HG02678 (cell line): ENCODE measurements around the gene FGGY.
"Not testable (repeated sequence)": the region's sequence is repeated elsewhere in the genome, so short reads cannot be mapped to it uniquely, and the experiment has no call there.

ENCODE experiments used
- ATAC-seq: cut with Tn5 transposase; IDR thresholded peaks from one replicate; pipeline ENCODE4 v1.9.1; 2021; ENCODE audit warnings: mild to moderate bottlenecking, moderate library complexity; ENCODE audit not compliant: unreplicated experiment

FGGY gene

DNA sequence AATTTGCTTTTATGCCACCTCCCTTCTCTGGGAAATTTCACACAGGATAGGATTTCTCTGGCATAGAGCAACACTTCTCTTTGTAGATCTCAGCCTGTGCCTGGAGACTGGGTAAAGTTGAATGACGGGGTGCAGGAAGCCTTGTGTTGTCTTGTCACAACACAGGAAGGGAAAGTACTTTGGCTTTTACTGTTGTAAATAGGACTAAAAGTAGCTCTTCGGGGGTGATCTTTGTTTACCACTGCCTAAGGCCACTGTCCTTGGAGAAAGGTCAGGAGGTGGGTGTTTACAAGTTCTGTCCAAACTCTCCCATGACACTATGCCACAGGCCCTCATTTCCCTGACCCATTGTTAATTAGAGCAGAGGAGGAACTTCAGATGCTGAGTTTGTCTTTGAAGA lies 139.7 kb downstream of the FGGY start:
- no peak for ATAC-seq

- no peak for ATAC-seq
These were observed 141.2 kb downstream of the FGGY start for GRCh38 chr1:59438058-59438560.

GRCh38 chr1:59442492-59442891 lies 145.6 kb downstream of the FGGY start:
- no peak for ATAC-seq

DNA sequence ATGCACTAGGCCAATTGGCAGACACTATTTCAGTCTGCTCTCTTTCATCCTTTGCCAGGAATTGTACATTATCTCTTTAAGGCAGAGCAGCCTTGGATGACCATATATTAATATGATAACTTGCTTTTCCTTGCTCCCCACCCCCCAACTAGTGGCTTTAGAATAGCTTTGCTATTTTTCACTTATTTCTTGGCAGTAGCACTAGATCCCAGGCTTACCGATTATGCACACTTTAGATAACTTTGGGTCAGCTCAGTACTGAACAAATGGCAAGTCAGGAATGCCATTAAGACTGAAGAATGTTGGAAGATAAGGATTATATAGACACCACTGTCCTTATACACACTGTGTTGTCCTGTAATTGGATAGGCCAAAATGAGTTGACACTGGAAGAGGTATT lies 146.4 kb downstream of the FGGY start:
- ATAC-seq = no peak

- no peak for ATAC-seq
These were observed 147.6 kb downstream of the FGGY start for GRCh38 chr1:59444520-59444919.

GRCh38 chr1:59445040-59445439 lies 148.1 kb downstream of the FGGY start:
- no peak for ATAC-seq

DNA sequence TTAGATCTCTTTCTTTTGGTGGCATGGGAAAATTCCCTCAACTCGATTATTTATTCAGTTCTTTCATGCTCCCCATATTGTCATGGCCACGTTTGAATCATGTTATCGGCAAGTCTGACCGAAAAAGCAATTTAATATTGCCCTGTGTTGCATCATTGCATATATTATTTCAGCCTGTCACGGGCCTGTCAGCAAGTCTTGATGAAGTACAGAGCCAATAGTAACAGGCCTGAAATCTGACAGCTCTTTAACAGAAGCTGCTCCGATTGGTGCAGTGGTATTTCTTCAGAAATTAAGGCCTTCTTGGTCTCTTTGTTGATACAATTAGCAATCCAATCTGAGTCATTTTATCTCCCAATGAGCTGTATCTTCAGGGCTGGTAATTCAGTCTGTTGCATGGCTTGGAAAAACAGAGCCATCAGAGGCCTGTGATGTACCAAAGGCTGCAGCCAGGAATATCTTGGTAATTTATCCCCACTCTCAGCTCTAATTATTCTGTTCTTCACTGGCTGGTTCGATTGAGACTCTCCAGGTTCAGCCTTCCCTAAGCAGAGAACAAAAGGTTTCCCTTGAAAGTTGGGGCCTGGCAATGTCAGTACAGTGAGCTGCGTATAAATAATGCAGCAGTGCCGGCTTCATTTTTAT lies 149.5 kb downstream of the FGGY start:
- ATAC-seq = no peak

GRCh38 chr1:59452026-59452425 lies 155.1 kb downstream of the FGGY start:
- ATAC-seq = no peak

GRCh38 chr1:59452559-59452958 lies 155.7 kb downstream of the FGGY start:
- no peak for ATAC-seq

DNA sequence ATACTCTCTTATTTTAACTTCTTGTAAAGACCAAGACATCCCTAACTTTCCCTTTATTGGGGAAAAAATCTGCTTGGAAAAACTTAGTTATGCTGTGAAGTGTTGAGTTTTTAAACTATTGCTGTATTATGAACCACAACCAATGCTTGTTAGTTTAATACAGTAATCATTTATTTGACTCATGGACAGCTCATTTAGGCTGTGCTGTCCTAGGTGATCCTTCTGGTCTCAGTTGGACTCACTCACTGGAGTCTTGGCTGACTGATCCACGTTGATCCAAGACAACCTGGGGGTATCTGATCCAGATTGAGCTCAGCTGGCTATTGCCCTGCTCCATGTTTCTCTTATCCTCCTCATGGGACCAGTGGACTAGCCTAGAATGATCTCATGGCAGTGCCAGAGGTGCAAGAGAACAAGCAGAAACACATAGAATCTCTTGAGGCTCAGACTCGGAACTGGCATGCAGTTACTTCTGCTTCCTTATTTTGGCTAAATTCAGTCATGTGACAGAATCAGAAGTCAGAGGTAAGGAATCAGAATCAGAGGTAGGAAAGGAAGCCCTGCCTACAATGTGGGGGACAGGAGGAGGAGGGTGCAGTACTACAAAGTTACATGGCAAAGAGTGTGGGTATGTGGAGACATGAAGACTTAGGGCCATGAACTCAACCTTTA lies 156.5 kb downstream of the FGGY start:
- no peak for ATAC-seq

DNA sequence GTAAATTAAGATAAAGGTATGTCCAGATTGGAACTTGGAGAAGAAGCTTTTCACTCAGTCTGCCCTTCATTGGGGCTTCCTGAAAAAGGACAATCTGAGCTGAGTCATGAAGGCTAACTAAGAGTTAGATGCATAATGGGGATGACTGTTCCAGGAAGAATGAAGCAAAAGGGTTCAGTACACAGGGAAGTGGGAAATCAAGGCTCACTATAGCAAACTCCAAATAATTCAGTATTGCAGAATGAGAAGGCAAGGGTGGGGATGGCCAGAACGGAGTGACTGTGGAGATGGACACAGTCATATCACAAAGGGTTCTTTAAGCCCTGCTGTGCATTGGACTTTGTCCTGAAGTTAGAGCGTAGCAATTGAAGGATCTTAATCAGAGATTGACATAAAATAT lies 158.3 kb downstream of the FGGY start:
- ATAC-seq = no peak

DNA sequence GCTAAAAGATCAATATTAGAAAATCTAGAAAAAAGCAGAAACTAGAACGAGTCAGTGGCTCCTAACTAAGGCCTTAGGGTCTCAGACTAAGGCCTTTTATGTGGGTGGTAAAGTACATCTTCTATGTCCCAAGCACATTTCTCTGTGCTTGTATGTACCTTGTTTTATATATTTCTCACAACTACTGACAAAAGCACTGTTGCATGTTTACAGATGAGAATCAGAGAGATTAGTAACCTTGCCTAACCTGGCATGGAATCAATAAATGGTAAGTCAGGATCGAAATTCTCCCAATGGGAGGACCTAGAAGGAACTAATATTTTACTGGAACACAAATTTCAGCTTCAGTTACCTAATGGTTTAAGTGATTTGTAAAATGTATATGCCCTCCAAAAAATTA lies 160.9 kb downstream of the FGGY start:
- ATAC-seq = no peak

- no peak for ATAC-seq
These were observed 162.0 kb downstream of the FGGY start for GRCh38 chr1:59458884-59459283.

DNA sequence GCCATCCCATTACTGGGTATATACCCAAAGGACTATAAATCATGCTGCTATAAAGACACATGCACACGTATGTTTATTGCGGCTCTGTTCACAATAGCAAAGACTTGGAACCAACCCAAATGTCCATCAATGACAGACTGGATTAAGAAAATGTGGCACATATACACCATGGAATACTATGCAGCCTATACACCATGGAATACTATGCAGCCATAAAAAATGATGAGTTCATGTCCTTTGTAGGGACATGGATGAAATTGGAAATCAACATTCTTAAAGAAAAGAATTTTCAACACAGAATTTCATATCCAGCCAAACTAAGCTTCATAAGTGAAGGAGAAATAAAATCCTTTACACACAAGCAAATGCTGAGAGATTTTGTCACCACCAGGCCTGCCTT lies 166.0 kb downstream of the FGGY start:
- not testable (repeated sequence) for ATAC-seq

- not testable (repeated sequence) for ATAC-seq
These were observed 168.6 kb downstream of the FGGY start for GRCh38 chr1:59465478-59465877.

- no peak for ATAC-seq
These were observed 172.0 kb downstream of the FGGY start for GRCh38 chr1:59468828-59469428.

DNA sequence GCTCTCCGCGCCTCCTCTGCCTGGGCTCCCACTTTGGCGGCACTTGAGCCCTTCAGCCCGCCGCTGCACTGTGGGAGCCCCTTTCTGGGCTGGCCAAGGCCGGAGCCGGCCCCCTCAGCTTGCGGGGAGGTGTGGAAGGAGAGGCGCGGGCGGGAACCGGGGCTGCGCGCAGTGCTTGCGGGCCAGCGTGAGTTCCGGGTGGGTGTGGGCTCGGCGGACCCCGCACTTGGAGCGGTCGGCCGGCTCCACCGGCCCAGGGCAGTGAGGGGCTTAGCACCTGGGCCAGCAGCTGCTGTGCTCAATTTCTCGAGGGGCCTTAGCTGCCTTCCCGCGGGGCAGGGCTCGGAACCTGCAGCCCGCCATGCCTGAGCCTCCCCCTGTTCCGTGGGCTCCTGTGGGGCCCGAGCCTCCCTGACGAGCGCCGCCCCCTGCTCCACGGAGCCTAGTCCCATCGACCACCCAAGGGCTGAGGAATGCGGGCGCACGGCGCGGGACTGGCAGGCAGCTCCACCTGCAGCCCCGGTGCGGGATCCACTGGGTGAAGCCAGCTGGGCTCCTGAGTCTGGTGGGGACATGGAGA lies 175.2 kb downstream of the FGGY start:
- ATAC-seq = not testable (repeated sequence)

DNA sequence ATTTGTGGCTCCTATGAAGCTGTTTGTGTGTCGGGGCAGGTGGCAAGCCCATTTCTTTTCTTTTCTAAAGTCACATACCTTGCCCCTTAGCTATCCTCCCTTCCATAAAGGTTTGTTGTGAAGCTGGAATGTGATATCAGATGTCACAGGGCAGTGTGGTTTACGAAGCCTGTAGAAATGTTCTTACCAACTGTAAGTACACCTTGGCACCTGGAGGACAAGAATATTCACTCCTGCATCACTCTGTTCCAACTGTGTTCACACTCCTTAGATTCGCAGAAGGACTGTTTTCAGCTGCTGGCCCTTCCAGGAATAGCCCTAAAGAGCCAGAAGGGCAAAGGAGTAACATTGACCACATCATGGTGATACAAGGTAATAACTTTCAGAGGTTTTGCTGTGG lies 176.9 kb downstream of the FGGY start:
- no peak for ATAC-seq

DNA sequence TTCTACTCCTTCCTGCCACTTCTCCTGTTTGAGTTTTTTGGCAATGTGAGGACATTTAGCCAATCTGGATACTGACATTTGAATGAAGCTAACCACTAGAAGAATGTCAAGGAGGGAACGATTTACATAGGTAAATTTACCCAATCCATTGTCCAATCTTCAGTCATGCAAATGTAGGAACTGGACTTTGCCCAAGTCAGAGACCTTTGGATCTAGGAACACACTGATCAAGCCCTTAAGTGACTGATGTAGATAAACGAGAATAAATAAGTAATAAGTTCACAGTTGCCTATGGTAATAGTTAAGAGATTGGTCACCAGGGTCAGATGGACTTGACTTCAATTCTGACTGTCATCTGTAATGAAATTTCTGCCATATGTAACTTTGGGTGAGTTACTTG lies 177.6 kb downstream of the FGGY start:
- no peak for ATAC-seq

GRCh38 chr1:59475737-59476136 lies 178.8 kb downstream of the FGGY start:
- no peak for ATAC-seq

DNA sequence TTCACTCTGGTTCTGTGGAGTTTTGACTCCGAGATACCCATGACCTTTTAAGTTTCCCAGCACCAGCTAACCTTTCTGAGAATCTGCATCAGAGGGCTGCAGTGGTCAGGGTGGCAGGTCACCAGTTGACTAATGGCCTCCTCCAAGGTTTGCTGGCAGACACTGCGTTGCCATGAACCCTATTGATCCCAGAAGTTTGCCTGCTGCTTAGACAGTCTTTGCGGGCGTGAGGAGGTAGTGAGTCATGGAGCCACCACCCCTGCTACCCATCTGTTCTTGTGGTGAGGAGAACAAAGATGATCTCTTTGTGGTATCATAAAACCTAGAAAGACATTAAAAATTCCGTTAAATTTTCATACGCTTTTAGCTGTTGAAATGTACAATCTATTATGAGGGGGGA lies 180.4 kb downstream of the FGGY start:
- no peak for ATAC-seq

DNA sequence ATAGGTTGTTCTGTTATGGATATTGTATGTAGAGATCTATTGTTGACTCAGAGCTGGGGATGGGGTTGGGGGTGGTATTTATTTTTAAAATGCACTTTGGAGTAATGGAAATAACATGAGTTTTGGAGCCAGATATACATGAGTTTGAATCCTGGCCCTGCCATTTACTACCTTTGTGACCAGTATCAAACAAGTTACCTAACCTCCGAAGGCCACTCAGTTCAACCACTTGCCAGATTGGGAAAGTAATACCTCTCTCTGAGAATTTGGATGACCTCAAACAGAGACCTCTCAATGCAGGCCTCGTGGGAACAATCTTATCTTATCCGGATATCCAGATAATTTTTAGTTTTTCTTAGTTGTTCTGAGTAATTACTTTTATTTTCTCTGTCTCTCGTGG lies 181.0 kb downstream of the FGGY start:
- no peak for ATAC-seq
